Measurements from ENCODE around the gene JAK2. TPM values are rescaled to one million over a fixed set of nuclear protein-coding genes. Genes with fewer than 3 reads are reported as not detected.
A peak's percentile ranks its signal among the peaks of the same experiment; 100 is the strongest.

The JAK2 gene
- total and polyA plus RNA-seq, 9 of the 15 experiments (the other 6 are each of a cell fraction or from before 2014, with no cell fraction given), result 4.7 to 23.4 (median 15.3) TPM

GRCh38 chr9:4987961-4988421, 2.9 kb downstream of the JAK2 start (continued):
- peak; percentile 53 for TF ChIP-seq CTCFL (IDR thresholded peaks at IDR 0.05; ENCODE audit: borderline replicate concordance, insufficient read depth, low read depth, low read length, poor library complexity, severe bottlenecking)
- peak; percentile 22; the same call in 1 of the 2 replicates for TF ChIP-seq RB1 (IDR thresholded peaks at IDR 0.05; ENCODE audit: low read depth)
- peak in 1 of 2 experiments; percentile 52; a peak in 1 of 3 replicates for TF ChIP-seq CBX3 (IDR thresholded peaks at IDR 0.05; ENCODE audit: borderline replicate concordance in 1 of 2, low read length in 2 of 2)
- TF ChIP-seq KDM4B (IDR thresholded peaks at IDR 0.05; ENCODE audit: borderline replicate concordance in 2 of 2, low read depth in 1 of 2), result no peak
- peak; percentile 57 to 70; a peak in 2 of 4 replicates for TF ChIP-seq MLLT1 (IDR thresholded peaks at IDR 0.05)
- peak; percentile 60; the same call in 1 of the 2 replicates for TF ChIP-seq HDGF (IDR thresholded peaks at IDR 0.05)
- no peak for TF ChIP-seq CHD4 (IDR thresholded peaks at IDR 0.05; ENCODE audit: insufficient read depth, insufficient replicate concordance, low read depth, low read length, poor library complexity, severe bottlenecking)
- peak; percentile 43; the same call in 1 of the 2 replicates for TF ChIP-seq ZBTB7A (IDR thresholded peaks at IDR 0.05; ENCODE audit: borderline replicate concordance, control insufficient read depth, low read depth, low read length)
- TF ChIP-seq ARNT (IDR thresholded peaks at IDR 0.05), result peak in 1 of 2 experiments; percentile 50; a peak in 1 of 4 replicates
- TF ChIP-seq MTA3 (IDR thresholded peaks at IDR 0.05; ENCODE audit: borderline replicate concordance), result 0 out of 2 replicates have a peak, but pooled peaks have one; percentile 31
- peak; percentile 22; the same call in 1 of the 2 replicates for TF ChIP-seq EP400 (IDR thresholded peaks at IDR 0.05)
- no peak for TF ChIP-seq ZMIZ1 (IDR thresholded peaks at IDR 0.05; ENCODE audit: low read depth in 2 of 2, low read length in 2 of 2)
- TF ChIP-seq ZNF436 (CRISPR knock-in tag; IDR thresholded peaks at IDR 0.05), result no peak
- TF ChIP-seq EGR1 (conservative IDR thresholded peaks at IDR 0.05), result no peak
- TF ChIP-seq NFE2L1 (tag; IDR thresholded peaks at IDR 0.05; ENCODE audit: borderline replicate concordance, low read depth), result no peak
